SU-DHL-6 (cell line): ENCODE results near the gene AHDC1.

Experiments
- EZH2phosphoT487 ChIP-seq: fragments of 200-600 bp; sonication (generic), shearing (Covaris generic); conservative IDR thresholded peaks from 2 replicates; pipeline ENCODE4 v1.6.1; 2018; ENCODE audit warnings: mild to moderate bottlenecking, antibody characterized with exemption, low read length, moderate library complexity, mixed read lengths
- TF ChIP-seq, protein P1 (sequence below): fragments of 200-600 bp; sonication (generic); IDR thresholded peaks from one replicate; pipeline ENCODE4 v1.5.1; 2017; ENCODE audit warnings: antibody characterized with exemption, mild to moderate bottlenecking, low read length, moderate library complexity; ENCODE audit not compliant: insufficient read depth, poor library complexity, severe bottlenecking

DNA sequence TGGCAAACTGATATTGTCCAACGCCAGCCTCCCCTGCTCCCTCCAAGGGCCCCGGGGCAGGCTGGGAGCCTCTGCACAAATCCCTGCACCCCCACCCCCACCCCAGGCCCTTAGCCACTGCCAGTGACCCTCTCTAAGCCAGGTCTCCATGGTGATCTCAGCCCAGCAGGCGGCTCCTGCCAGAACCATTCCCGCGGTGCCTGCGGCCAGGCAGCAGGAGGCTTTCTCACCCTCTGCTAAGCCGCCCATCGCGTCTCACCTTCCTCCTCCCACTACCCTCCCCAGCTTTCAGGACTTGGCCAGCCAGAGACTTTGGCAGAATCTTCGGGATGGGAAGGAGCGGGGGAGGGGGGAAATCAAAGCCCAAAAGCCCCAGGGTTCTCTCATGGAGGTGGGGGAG, 67.2 kb downstream of the AHDC1 start:
- TF ChIP-seq, protein P1, sequence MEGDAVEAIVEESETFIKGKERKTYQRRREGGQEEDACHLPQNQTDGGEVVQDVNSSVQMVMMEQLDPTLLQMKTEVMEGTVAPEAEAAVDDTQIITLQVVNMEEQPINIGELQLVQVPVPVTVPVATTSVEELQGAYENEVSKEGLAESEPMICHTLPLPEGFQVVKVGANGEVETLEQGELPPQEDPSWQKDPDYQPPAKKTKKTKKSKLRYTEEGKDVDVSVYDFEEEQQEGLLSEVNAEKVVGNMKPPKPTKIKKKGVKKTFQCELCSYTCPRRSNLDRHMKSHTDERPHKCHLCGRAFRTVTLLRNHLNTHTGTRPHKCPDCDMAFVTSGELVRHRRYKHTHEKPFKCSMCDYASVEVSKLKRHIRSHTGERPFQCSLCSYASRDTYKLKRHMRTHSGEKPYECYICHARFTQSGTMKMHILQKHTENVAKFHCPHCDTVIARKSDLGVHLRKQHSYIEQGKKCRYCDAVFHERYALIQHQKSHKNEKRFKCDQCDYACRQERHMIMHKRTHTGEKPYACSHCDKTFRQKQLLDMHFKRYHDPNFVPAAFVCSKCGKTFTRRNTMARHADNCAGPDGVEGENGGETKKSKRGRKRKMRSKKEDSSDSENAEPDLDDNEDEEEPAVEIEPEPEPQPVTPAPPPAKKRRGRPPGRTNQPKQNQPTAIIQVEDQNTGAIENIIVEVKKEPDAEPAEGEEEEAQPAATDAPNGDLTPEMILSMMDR: no peak
- no peak for TF ChIP-seq EZH2phosphoT487
